SK-MEL-5 (cell line): Measurements from ENCODE around the gene SLC48A1. TPM values are rescaled to one million over a fixed set of nuclear protein-coding genes. Genes with fewer than 3 reads are reported as not detected.

Experiments used
- DNase-seq: peaks from one replicate; pipeline ENCODE4 v3.0.0-alpha.2; 2016; ENCODE audit warnings: low read depth, low spot score
- in situ Hi-C: cut with HindIII; loops from 2 replicates; pipeline ENCODE4 v1.10.0; 2016; ENCODE audit warnings: low sequenced_read_pairs, high pct_unique_total_duplicates, low pct_unique_long_range_greater_than_20kb
- total RNA-seq: library from RNA; depleted of rRNA; stranded (reverse); fragments of >200 nt; shearing (Covaris generic); gene quantifications from 2 replicates; pipeline ENCODE4 v1.2.3, GENCODE V29; 2014

The SLC48A1 gene
- total RNA-seq, 1 experiment from 2014 or later, result 12.7 TPM

- in situ Hi-C loops, result no loop called here
- no peak for DNase-seq
These were observed 2.8 kb upstream of the SLC48A1 start for GRCh38 chr12:47770086-47770726.

GRCh38 chr12:47771304-47771703 lies 1.7 kb upstream of the SLC48A1 start:
- in situ Hi-C loops, result no loop called here
- DNase-seq, result no peak

GRCh38 chr12:47772094-47772660 lies 861 bp upstream of the SLC48A1 start:
- no peak for DNase-seq
- in situ Hi-C loops, result no loop called here

GRCh38 chr12:47772738-47773061 lies 338 bp upstream of the SLC48A1 start:
- in situ Hi-C loops, result no loop called here
- DNase-seq, result no peak

- in situ Hi-C loops, result no loop called here
- DNase-seq, result no peak
These were observed 981 bp downstream of the SLC48A1 start for GRCh38 chr12:47773858-47774580.

- in situ Hi-C loops, result no loop called here
These were observed 1.6 kb downstream of the SLC48A1 start for GRCh38 chr12:47774663-47775062.

GRCh38 chr12:47775100-47775911 lies 2.3 kb downstream of the SLC48A1 start:
- in situ Hi-C loops, result no loop called here
- no peak for DNase-seq

More at GRCh38 chr12:47774663-47775062, 1.6 kb downstream of the SLC48A1 start:
- no peak for DNase-seq

- no peak for DNase-seq
- in situ Hi-C loops, result no loop called here
These were observed 3.6 kb downstream of the SLC48A1 start for GRCh38 chr12:47776471-47777143.

- no peak for DNase-seq
- in situ Hi-C loops, result no loop called here
These were observed 4.1 kb downstream of the SLC48A1 start for GRCh38 chr12:47777151-47777550.

- in situ Hi-C loops, result no loop called here
These were observed 4.9 kb downstream of the SLC48A1 start for GRCh38 chr12:47777741-47778558.

GRCh38 chr12:47778881-47779280 lies 5.8 kb downstream of the SLC48A1 start:
- in situ Hi-C loops, result no loop called here
- no peak for DNase-seq

More at GRCh38 chr12:47777741-47778558, 4.9 kb downstream of the SLC48A1 start:
- DNase-seq, result peak; percentile 61

- in situ Hi-C loops, result no loop called here
- peak; percentile 90 for DNase-seq
These were observed 6.4 kb downstream of the SLC48A1 start for GRCh38 chr12:47779301-47779942.

- in situ Hi-C loops, result no loop called here
- DNase-seq, result no peak
These were observed 7.0 kb downstream of the SLC48A1 start for GRCh38 chr12:47779943-47780504.

- DNase-seq, result no peak
- in situ Hi-C loops, result no loop called here
These were observed 8.7 kb downstream of the SLC48A1 start for GRCh38 chr12:47781479-47782371.

GRCh38 chr12:47782372-47782770 lies 9.3 kb downstream of the SLC48A1 start:
- no peak for DNase-seq
- in situ Hi-C loops, result no loop called here
